Measurements from ENCODE around the gene TOP1.

DNA sequence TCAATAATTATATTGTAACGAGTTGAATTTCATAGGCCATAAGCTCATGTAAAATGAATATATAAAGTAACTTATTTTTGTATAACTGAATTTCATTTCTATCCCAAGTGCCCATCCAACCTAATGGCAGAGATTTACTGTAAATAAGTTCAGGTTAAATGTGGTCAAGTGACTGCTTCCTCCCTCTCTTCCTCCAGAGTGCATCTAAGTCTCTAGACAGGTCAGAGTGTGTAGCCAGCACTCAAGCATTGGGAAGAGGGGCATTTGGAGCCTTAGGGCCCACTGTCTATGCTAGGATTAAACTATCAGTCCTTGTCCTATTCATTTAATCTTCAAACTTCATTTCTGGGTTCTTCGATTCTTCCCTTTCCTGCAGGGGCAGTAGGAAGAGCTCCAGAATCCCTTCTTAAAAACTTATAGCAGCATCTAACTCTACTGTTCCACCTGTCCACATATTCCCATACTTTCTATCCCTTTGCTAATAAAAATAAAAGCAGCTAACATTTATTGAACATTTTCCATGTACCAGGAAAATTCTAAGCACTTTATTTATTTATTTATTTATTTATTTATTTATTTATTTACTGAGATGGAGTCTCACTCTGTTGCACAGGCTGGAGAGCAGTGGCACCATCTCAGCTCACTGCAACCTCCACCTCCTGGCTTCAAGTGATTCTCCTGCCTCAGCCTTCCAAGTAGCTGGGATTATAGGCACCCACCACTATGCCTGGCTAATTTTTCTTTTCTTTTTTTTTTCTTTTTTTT lies 36.1 kb upstream of the TOP1 start:
- TF ChIP-seq ZNF274 (IDR thresholded peaks at IDR 0.05; ENCODE audit: low read depth, low read length) (no peak), SUZ12 (IDR thresholded peaks at IDR 0.05; ENCODE audit: extremely low read depth, insufficient read depth, insufficient read length) (no peak)
